GM18519 (cell line): Measurements from ENCODE around the gene WWC2.
"Not testable (repeated sequence)": the region's sequence is repeated elsewhere in the genome, so short reads cannot be mapped to it uniquely, and the experiment has no call there.

ENCODE experiments used
- ATAC-seq: cut with Tn5 transposase; IDR thresholded peaks from one replicate; pipeline ENCODE4 v1.9.1; 2021; ENCODE audit warnings: mild to moderate bottlenecking, moderate library complexity; ENCODE audit not compliant: unreplicated experiment, low FRiP score

WWC2 gene

DNA sequence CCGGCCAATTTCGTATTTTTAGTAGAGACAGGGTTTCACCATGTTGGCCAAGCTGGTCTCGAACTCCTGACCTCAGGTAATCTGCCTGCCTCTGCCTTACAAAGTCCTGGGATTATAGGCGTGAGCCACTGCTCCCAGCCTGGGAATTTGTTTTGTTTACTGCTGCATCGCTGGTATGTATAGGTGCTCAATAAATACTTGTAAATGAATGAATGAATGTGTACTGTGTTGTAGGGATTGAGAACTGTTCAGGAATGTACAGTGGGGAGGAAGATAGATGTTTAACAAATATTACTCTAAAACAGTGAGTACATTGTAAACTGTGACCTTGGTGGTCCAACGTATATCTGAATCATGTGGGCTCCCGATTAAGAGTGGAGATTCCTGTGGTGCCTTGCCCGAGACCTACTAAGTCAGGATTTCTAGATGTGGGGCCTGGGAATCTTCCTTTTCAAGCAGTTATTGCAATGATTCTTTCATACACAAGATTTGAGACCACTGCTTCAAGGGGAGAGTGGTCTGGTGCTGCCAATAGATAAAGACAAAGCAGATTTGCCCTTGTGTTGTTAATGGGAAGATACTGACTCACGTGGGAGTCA lies 41.0 kb downstream of the WWC2 start:
- ATAC-seq, result no peak

- ATAC-seq, result no peak
Measured at GRCh38 chr4:183140911-183141320, 41.9 kb downstream of the WWC2 start.

GRCh38 chr4:183141997-183142396 lies 42.9 kb downstream of the WWC2 start:
- ATAC-seq, result no peak

DNA sequence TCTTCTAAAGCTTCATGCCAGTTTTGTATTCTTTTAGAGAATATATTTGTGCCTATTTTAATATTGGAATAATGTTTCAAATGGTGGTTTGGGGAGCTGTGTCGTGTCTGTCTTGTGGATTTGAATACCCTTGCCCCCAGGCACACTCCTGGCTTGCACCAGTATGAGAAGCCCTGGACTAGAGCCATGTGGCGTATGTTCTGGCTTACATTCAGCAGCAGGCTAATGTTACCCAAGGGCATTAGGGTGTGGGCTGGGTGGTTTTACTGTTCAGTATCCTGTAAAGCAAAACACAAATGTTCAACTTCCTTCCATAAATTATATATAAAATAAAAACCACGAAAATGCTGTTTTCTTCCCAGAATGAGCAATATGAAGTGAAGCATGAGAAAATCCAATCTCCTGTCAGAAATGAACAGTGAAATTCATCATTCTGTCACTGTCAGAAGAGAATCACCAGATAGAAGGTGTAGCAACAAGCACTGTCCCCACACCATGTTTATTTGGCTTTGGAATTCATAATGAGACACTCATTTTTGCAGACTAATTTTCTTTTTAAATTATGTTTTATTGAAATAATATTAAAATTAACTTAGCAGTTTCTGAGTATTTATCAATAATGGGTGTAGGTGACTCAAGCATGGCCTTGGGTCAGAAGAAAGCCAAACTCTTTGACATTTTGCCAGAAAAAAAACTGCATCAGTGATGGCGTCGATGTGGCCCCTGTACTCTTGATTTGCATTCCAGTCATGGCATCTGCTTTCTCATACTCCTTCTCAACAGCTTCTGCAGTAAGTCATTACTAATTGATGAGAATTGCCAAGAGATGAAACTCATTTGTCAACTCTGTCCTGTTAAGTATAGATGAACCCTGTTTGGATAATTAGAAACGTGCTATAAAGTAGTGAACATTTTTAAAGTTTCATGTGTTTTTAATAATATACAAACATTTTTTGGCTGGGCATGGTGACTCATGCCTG lies 43.8 kb downstream of the WWC2 start:
- no peak for ATAC-seq

DNA sequence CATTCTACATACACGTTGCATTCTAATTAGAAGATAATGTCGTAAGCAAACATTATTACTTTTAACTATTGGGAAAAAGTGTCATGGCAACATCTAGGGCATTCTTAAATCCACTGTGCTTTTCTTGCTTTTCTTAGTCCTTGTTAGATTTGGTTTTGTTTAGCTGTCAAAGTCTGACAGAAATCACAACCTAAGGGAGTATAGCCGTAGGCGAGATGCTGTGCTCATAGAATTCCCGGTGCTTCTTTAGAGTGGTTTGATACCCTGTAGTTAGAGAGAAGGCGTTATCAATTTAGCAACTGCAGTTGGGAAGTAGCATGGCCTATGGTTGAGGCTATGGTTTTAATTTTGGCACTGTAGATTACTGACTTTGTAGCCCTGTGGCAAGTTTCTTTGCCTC lies 45.7 kb downstream of the WWC2 start:
- no peak for ATAC-seq

DNA sequence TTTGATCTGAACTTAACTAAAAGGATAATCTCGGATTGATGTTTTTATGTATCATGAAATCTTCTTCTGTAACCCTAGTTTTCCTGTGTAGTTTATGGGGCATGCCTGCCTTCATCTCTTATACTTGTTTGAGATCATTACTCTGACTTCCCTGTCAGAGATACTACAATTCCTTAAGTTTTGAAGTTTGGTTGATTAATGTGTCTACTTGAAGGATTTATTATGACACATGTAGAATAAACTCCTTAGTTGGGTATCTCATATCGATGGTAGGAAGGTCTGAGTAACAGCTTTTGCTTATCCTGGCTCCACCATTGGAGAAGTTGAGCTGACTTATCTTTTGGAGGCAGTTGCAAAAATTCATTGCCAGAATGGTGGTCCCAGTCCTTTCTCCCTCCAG lies 46.7 kb downstream of the WWC2 start:
- no peak for ATAC-seq

DNA sequence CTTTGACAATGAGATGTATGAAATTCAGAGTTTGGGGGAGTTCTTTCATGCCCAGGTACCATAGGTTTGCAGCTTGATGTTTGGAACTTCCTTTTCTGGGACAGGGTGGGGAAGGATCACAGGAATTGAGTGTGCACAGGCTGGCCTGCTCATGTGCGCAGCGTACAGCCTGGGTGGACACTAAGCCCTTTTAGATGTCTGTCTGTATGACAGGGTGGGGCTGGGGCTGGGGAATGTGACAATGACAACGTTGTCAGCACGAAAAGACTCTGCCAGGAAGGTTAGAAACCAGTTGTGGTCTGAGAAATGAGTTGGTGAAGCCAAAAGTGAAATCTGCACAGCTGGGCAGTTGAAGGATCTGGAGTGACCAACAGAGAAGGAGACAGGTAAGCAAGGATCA lies 47.4 kb downstream of the WWC2 start:
- ATAC-seq, result no peak

GRCh38 chr4:183147196-183147595 lies 48.1 kb downstream of the WWC2 start:
- ATAC-seq, result no peak

GRCh38 chr4:183147983-183148382 lies 48.9 kb downstream of the WWC2 start:
- no peak for ATAC-seq

DNA sequence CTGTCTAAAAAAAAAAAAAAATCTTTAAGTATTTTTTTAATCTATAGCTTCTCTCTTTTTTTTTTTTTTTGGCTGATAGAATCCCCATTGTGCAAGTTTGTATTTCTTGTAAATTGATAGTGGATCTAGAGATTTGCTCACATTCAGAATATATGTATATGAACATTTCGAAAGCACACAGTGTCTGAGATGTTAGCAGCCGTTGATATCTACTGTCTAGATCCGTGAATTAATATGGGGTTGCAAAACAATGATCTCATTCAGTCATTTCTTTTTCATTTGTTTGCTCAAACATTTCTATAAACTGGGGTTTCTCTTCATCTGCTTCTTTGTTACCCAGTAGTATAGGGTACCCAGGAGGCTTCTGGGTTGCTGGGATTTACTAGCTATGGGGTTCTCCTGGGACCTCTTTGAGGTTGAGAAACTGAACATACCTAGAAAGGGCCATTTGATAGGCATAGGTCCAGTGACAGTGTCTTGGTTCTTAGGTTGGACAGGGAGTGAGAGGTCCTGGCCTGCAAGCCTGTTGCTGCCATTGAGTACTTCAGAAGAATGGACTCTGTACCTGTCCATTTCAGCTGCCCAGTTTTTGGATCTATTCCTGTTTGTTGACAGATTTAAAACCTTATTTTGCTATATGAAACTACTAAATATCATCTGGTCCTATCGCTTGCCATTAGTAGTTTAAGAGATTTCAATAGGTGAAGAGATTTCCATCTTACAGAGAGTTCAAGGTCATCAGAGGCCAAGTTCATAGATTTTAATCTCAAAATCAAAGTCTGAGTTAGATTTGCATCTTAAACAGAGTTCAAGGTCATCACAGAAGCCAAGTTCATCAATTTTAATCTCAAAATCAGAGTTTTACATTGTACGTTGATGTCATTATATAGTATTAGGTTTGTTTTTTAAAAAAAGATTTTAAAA lies 50.8 kb downstream of the WWC2 start:
- no peak for ATAC-seq

DNA sequence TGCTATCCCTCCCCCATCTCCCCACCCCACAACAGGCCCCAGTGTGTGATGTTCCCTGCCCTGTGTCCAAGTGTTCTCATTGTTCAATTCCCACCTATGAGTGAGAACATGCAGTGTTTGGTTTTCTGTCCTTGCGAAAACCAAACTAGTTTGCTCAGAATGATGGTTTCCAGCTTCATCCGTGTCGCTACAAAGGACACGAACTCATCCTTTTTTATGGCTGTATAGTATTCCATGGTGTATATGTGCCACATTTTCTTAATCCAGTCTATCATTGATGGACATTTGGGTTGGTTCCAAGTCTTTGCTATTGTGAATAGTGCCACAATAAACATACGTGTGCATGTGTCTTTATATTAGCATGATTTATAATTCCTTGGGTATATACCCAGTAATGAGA lies 51.6 kb downstream of the WWC2 start:
- ATAC-seq, result not testable (repeated sequence)

- ATAC-seq, result not testable (repeated sequence)
Measured at GRCh38 chr4:183152232-183152631, 53.2 kb downstream of the WWC2 start.

DNA sequence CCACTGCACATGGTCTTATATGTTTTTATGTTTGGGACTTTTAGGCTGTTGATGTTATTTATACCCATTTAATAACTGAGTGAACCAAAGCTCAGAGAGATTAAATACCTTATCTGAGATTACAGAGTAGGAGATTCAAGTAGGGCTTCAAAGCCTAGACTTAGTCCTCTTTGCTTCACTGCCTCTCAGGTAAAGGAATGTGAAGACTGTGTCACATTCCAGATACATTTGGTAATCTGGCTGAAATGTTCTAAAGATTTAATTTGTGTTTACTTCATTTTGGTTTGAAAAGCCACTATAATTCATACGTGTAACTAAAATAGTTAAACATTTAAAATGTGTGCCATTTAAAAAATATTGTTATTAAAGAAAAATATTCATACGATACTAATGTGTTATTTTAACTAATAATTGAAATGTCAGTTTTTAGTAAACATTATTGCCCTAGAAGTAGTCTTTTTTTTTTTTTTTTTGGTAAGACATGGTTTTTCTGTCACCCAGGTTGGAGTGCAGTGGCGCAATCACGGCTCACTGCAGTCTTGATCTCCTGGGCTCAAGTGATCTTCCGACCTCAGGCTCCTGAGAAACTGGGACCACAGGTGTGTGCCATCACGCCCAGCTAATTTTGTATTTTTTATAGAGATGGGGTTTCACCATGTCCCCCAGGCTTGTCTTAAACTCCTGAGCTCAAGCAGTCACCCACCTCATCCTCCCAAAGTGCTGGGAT lies 54.3 kb downstream of the WWC2 start:
- ATAC-seq, result no peak

- no peak for ATAC-seq
Measured at GRCh38 chr4:183154701-183155391, 55.8 kb downstream of the WWC2 start.

- ATAC-seq, result no peak
Measured at GRCh38 chr4:183155450-183156184, 56.6 kb downstream of the WWC2 start.

- no peak for ATAC-seq
Measured at GRCh38 chr4:183157215-183157614, 58.2 kb downstream of the WWC2 start.

- no peak for ATAC-seq
Measured at GRCh38 chr4:183158062-183158461, 59.0 kb downstream of the WWC2 start.

DNA sequence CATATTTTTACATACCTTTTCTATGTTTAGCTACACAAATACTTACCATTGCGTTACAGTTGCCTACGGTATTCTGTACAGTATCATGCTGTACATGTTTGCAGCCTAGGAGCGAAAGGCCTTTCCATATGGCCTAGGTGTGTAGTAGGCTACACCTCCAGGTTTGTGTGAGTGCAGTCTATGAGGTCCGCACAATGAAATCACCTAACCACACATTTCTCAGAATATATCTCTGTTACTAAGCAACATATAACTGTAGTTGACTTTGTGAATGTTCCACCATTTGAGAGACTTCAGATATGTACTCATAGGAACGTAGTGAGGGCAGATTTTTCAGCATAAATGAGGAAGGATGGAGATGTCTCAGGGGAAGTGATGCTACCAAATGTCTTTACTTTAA lies 62.6 kb downstream of the WWC2 start:
- no peak for ATAC-seq

DNA sequence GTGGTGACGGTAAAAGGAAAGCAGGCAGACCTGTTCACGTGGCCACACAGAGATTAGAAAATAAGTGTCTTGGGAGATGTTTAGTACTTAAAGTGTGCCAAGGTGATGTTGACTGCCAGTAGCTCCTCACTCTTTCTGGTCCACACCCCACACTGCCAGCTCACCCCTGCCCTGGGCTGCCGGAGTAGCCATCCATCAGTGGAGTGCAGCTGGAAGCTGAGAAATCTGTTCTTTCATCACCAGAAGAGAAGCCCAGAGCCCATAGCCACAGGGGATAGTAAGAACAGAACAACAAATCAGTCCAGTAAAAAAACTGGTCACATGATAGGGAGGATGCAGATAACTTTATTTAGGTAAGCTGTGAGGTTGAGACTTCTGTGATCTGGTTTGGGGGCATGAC lies 64.1 kb downstream of the WWC2 start:
- ATAC-seq, result no peak
